NCI-H146 (cell line): Measurements from ENCODE around the gene PLXNB2.

Experiments
- DNase-seq: peaks from one replicate; lab custom pipeline; 2025; lab: John Stamatoyannopoulos, UW

The PLXNB2 gene

DNA sequence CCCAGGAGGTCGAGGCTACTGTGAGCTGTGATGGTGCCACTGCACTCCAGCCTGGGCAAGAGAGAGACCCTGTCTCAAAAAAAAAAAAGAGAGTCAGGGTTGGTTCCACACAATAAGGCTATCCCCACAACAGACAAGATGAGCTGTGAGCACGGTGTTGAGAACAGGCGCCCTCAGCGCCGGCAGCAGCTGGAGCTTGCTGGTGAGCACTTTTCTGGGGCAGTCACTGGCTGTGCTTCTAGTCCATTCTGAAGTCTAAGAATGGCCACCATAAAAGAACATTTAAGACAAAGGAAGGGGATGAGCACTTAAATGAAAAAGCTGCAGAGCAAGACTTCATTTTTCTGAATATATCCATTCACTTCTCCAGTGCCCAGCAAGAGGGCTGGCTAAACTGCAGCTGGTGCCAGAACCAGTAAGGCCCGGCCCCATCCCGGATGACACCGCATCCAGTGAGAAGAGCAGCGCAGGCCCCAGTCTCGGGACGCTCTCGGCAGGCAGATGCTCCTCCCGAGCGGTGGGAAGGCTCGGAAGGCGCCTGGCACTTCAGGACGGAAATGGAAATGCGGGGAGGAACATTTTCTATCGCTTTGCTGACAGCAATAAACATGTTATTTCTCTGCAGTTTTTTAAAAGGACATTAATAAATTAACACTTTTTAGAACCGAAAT, 74.8 kb downstream of the PLXNB2 start:
- no peak for DNase-seq

DNA sequence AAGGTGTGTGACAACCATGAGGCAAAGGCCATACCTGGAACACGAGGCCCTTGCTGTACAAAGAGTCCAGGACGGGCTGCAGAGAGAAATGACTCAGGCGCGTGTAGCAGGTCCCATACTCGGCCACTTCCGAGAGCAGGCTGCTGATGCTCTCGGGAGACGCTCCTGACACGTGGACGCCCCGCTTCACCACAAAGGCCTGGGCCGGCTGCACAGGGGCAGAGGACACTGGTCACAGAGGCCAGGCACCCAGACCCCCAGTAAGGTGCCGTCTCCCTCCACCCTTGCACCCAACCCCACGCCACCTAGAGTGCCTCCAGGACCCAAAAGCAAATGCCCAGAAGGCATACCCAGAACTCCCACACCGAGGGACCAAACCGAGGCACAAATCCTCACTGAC, 78.1 kb downstream of the PLXNB2 start:
- no peak for DNase-seq

DNA sequence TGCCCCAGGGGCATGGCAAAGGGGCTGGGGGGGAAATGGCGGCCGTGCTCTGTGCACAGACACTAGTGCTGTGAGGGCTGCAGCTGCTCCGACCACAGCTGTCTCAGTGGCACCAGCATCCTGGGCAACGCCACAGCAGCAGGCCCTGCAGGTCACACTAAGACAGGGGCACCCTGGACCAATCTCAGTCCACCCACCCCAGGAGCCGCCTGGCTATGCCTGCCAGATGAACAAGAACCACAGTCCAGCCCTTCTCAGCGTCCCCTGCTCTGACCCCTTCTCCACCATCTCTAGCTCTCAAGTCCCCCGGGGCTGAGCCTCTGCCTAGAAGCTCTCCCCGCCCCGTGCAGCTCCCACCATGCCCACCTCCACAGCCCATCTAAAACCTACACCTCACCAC, 79.1 kb downstream of the PLXNB2 start:
- DNase-seq: no peak

GRCh38 chr22:50227579-50228215, 79.7 kb downstream of the PLXNB2 start:
- DNase-seq: no peak

DNA sequence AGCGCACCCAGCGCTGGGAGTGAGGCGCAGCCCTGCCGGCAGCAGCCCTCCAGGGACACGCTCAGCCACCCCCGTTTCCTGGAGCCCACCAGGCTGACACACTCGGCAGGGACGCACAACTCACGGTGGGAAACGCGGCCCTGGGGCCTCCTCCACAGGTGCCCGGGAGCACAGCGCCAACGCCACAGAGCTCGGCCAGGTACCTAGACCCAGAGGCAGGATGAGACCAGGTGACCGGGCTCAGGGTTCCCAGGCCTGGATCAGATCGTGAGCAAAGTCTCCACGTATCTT, 80.6 kb downstream of the PLXNB2 start:
- no peak for DNase-seq

- no peak for DNase-seq
Observed at GRCh38 chr22:50226063-50226874, 81.2 kb downstream of the PLXNB2 start.

- no peak for DNase-seq
Observed at GRCh38 chr22:50225200-50225969, 82.1 kb downstream of the PLXNB2 start.
